CD4-positive, alpha-beta T cell treated with Interleukin-12 subunit alpha and Interleukin-12 subunit beta, for 1 hour (primary cell): ENCODE measurements around the gene TBC1D16.
A peak's percentile ranks its signal among the peaks of the same experiment; 100 is the strongest.

Experiments used
- DNase-seq: peaks from one replicate; pipeline ENCODE4 v3.0.0-alpha.2; 2020

TBC1D16 gene

GRCh38 chr17:80035687-80035936 is at the start of gene TBC1D16:
Gene TBC1D16, minus strand, starts transcription at chr17:80035872. Its CDS starts 22,325 bp downstream, at chr17:80013547.
- DNase-seq, result no peak

- DNase-seq, result no peak
Observed at GRCh38 chr17:80084773-80085172, 49.1 kb upstream of the TBC1D16 start.

GRCh38 chr17:80083136-80083661 is 47.5 kb upstream of the TBC1D16 start:
- no peak for DNase-seq

GRCh38 chr17:80082403-80083135 is 46.9 kb upstream of the TBC1D16 start:
- DNase-seq, result peak; percentile 67

GRCh38 chr17:80081596-80081995 is 45.9 kb upstream of the TBC1D16 start:
- no peak for DNase-seq

GRCh38 chr17:80080081-80080480 is 44.4 kb upstream of the TBC1D16 start:
- DNase-seq, result no peak

GRCh38 chr17:80072410-80072809 is 36.7 kb upstream of the TBC1D16 start:
- no peak for DNase-seq

GRCh38 chr17:80071116-80071841 is 35.6 kb upstream of the TBC1D16 start:
- DNase-seq, result no peak

- DNase-seq, result no peak
Observed at GRCh38 chr17:80070375-80071115, 34.9 kb upstream of the TBC1D16 start.

- DNase-seq, result no peak
Observed at GRCh38 chr17:80068301-80069222, 32.9 kb upstream of the TBC1D16 start.

GRCh38 chr17:80067393-80067986 is 31.8 kb upstream of the TBC1D16 start:
- no peak for DNase-seq

- no peak for DNase-seq
Observed at GRCh38 chr17:80065478-80066170, 30.0 kb upstream of the TBC1D16 start.

GRCh38 chr17:80064696-80065095 is 29.0 kb upstream of the TBC1D16 start:
- DNase-seq, result no peak

- no peak for DNase-seq
Observed at GRCh38 chr17:80063830-80064585, 28.3 kb upstream of the TBC1D16 start.

- no peak for DNase-seq
Observed at GRCh38 chr17:80061421-80061820, 25.7 kb upstream of the TBC1D16 start.

- no peak for DNase-seq
Observed at GRCh38 chr17:80060644-80061043, 25.0 kb upstream of the TBC1D16 start.

GRCh38 chr17:80058311-80058955 is 22.8 kb upstream of the TBC1D16 start:
- DNase-seq, result no peak

- DNase-seq, result no peak
Observed at GRCh38 chr17:80055597-80055996, 19.9 kb upstream of the TBC1D16 start.

GRCh38 chr17:80053102-80053501 is 17.4 kb upstream of the TBC1D16 start:
- DNase-seq, result no peak

- DNase-seq, result no peak
Observed at GRCh38 chr17:80051681-80052080, 16.0 kb upstream of the TBC1D16 start.
